ENCODE results near the gene HOXA7. TPM values are rescaled to one million over a fixed set of nuclear protein-coding genes. Genes with fewer than 3 reads are reported as not detected.

Gene HOXA7
- total and polyA plus RNA-seq, 2 experiments from 2014 or later, result 0.83 TPM; not detected in 1

DNA sequence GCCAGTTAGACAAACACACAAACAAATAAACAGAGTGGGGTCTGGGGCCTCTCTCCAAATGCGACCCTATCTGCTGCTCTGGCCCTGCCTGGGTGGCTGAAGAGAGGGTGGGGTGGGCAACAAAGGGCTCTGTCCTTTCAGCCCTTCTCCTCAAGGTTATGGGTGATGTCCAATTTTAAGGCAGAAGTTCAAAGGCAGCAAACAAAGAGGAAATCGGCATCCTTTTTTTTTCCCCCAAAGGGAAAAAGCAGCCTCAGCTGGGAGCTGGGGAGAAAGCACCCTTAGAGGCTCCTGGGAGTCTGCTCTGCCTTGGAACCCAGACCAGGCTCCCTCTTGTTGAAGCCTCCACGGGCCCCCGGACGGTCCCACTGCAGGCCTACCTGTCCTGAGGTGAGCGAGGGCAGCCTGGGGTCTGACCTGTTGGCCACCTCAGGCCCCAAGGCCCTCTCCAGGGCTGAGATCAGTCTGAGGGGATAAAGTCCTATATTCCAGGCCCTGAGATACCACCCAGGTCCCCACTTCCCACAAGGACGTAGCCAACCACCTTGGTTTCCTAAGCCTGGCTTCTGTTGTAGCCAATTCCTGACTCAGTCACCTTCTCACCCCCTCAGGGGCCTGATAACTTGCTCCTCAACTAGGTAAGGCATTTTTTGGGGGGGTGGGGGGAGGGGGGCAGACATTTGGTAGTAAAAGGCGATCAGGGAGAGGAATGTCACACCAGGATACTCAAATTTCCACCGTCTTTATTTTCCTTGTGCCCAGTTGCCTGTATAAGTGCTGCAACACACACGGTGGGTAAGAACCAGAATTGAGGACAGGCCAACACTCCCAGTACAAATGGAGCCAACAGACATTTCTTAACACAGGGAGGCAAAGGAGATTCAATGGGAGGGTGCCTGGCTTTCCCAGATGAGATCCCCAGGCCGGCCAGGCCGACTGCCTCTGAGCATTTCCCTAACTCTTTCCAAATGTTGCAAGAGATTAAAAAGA lies 24.3 kb upstream of the HOXA7 start:
- 44% methylated on average over 12 of the region's 12 CpGs for WGBS (ENCODE audit: low lambda C conversion rate, missing lambda C conversion rate)
- peaks cover 86% of the 10 kb centered on the region for H3K79me2 ChIP-seq

GRCh38 chr7:27179503-27180430 lies 23.3 kb upstream of the HOXA7 start:
- Histone ChIP-seq H2AFZ (peak overlapping the region; percentile 38), H3K4me3 (peak overlapping the region; percentile 40), H3K79me2 (peaks cover 89% of the 10 kb centered on the region), H3K9me2 (replicated peaks; ENCODE audit: insufficient read depth) (no peaks in the 10 kb centered on the region), H3K27ac (peak overlapping the region; percentile 96), H3K9me3 (ENCODE audit: low read depth) (no peaks in the 10 kb centered on the region), H3K4me1 (ENCODE audit: insufficient read depth) (peaks cover 31% of the 10 kb centered on the region), H3K27me3 (peaks cover 90% of the 10 kb centered on the region), H3K4me2 (peak overlapping the region; percentile 96), H4K20me1 (ENCODE audit: insufficient read depth, poor library complexity, severe bottlenecking) (no peaks in the 10 kb centered on the region), H3K36me3 (replicated peaks; ENCODE audit: insufficient read depth, low read depth) (no peaks in the 10 kb centered on the region)
- 8% methylated on average over 55 of the region's 56 CpGs for WGBS (ENCODE audit: low lambda C conversion rate, missing lambda C conversion rate)
- DNase-seq (ENCODE audit: low spot score), result peak; percentile 87
- peak; percentile 32 for TF ChIP-seq EZH2phosphoT487 (IDR thresholded peaks at IDR 0.05; ENCODE audit: low read depth, severe bottlenecking, unreplicated experiment)
- TF ChIP-seq, protein P1, sequence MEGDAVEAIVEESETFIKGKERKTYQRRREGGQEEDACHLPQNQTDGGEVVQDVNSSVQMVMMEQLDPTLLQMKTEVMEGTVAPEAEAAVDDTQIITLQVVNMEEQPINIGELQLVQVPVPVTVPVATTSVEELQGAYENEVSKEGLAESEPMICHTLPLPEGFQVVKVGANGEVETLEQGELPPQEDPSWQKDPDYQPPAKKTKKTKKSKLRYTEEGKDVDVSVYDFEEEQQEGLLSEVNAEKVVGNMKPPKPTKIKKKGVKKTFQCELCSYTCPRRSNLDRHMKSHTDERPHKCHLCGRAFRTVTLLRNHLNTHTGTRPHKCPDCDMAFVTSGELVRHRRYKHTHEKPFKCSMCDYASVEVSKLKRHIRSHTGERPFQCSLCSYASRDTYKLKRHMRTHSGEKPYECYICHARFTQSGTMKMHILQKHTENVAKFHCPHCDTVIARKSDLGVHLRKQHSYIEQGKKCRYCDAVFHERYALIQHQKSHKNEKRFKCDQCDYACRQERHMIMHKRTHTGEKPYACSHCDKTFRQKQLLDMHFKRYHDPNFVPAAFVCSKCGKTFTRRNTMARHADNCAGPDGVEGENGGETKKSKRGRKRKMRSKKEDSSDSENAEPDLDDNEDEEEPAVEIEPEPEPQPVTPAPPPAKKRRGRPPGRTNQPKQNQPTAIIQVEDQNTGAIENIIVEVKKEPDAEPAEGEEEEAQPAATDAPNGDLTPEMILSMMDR (IDR thresholded peaks at IDR 0.05; ENCODE audit: poor library complexity), result peak; percentile 91
- TF ChIP-seq EZH2 (IDR thresholded peaks at IDR 0.05; ENCODE audit: borderline replicate concordance), result peak; percentile 84

More for the DNA sequence above, 24.3 kb upstream of the HOXA7 start:
- Histone ChIP-seq H3K27me3 (peaks cover 89% of the 10 kb centered on the region), H3K9me2 (replicated peaks; ENCODE audit: insufficient read depth) (no peaks in the 10 kb centered on the region), H3K27ac (peak overlapping the region; percentile 96), H2AFZ (no peak overlapping the region), H3K36me3 (replicated peaks; ENCODE audit: insufficient read depth, low read depth) (no peaks in the 10 kb centered on the region), H4K20me1 (ENCODE audit: insufficient read depth, poor library complexity, severe bottlenecking) (no peaks in the 10 kb centered on the region), H3K9me3 (ENCODE audit: low read depth) (no peaks in the 10 kb centered on the region), H3K4me3 (no peak overlapping the region), H3K4me1 (ENCODE audit: insufficient read depth) (peaks cover 31% of the 10 kb centered on the region), H3K4me2 (peak overlapping the region; percentile 96)
- DNase-seq (ENCODE audit: low spot score), result no peak
- TF ChIP-seq, protein P1 (IDR thresholded peaks at IDR 0.05; ENCODE audit: poor library complexity), result no peak
- TF ChIP-seq EZH2 (IDR thresholded peaks at IDR 0.05; ENCODE audit: borderline replicate concordance), result no peak

GRCh38 chr7:27179030-27179429 lies 22.6 kb upstream of the HOXA7 start:
- WGBS (ENCODE audit: low lambda C conversion rate, missing lambda C conversion rate), result 21% methylated on average over 14 of the region's 14 CpGs
- H3K9me3 ChIP-seq (ENCODE audit: low read depth), result no peaks in the 10 kb centered on the region
- DNase-seq (ENCODE audit: low spot score), result no peak
- H2AFZ ChIP-seq, result peak overlapping the region; percentile 38
- H3K79me2 ChIP-seq, result peaks cover 89% of the 10 kb centered on the region
- TF ChIP-seq EZH2 (IDR thresholded peaks at IDR 0.05; ENCODE audit: borderline replicate concordance) (peak; percentile 62), EZH2phosphoT487 (IDR thresholded peaks at IDR 0.05; ENCODE audit: low read depth, severe bottlenecking, unreplicated experiment) (no peak)
- peaks cover 92% of the 10 kb centered on the region for H3K27me3 ChIP-seq
- H4K20me1 ChIP-seq (ENCODE audit: insufficient read depth, poor library complexity, severe bottlenecking), result no peaks in the 10 kb centered on the region
- no peaks in the 10 kb centered on the region for H3K9me2 ChIP-seq (replicated peaks; ENCODE audit: insufficient read depth)
- H3K27ac ChIP-seq, result peak overlapping the region; percentile 96
- peak overlapping the region; percentile 96 for H3K4me2 ChIP-seq
- H3K4me1 ChIP-seq (ENCODE audit: insufficient read depth), result peaks cover 31% of the 10 kb centered on the region
- H3K4me3 ChIP-seq, result peak overlapping the region; percentile 40
- no peaks in the 10 kb centered on the region for H3K36me3 ChIP-seq (replicated peaks; ENCODE audit: insufficient read depth, low read depth)
